K562 (cell line): ENCODE measurements around the gene MVD. TPM values are rescaled to one million over a fixed set of nuclear protein-coding genes. Genes with fewer than 3 reads are reported as not detected.
A peak's percentile ranks its signal among the peaks of the same experiment; 100 is the strongest.

Experiments used
- ATAC-seq: fragments of 200-7000 bp; cut with Tn5 transposase; 3 replicates; pipeline ENCODE4 v1.9.1; 2020; ENCODE audit warnings: moderate library complexity
- BruUV-seq: library from RNA; stranded (reverse); fragments of 400-500 nt; replicated peaks from 2 replicates; lab custom pipeline; 2021; lab: Mats Ljungman, UMichigan
- CTCF ChIA-PET: fragments of 300-600 bp; formaldehyde crosslinking; extraction: SDS; loops from one replicate; lab custom pipeline; 2021; ENCODE audit warnings: low intra/inter-chr PET ratio; lab: Yijun Ruan, JAX
- POLR2A ChIA-PET: fragments of 300-600, 350-650 bp; sonication (Branson Sonifier 250); formaldehyde crosslinking; extraction: SDS; loops from one replicate; lab custom pipeline; 2021; ENCODE audit warnings: antibody characterized with exemption, inconsistent platforms; lab: Yijun Ruan, JAX
- DNase-seq, 4 experiments: peaks; one replicate each; pipeline versions ENCODE4 v3.0.0 to v3.0.0-alpha.2; 2011 to 2018; ENCODE audit warnings: low spot score in 3 of 4, mixed read lengths in 3 of 4; ENCODE audit errors: extremely low read depth in 1 of 4
- FAIRE-seq: peaks from 2 replicates; lab custom pipeline; 2011; peaks lifted over from hg19 to GRCh38; lab: Jason Lieb, UNC
- H2AFZ ChIP-seq: 2 replicates; pipeline ENCODE4 v1.6.0; 2011; ENCODE audit warnings: low read depth, low read length, control low read depth, inconsistent platforms
- H3K27ac ChIP-seq: fragments of 200-600 bp; 3 replicates; pipeline ENCODE4 v1.8.0; 2011; ENCODE audit warnings: low read depth, mild to moderate bottlenecking, control low read depth, inconsistent platforms, low read length, moderate library complexity, mixed read lengths; ENCODE audit errors: extremely low read depth
- H3K27me3 ChIP-seq, 2 experiments: fragments of 300-600 bp in 1 of 2; 2 replicates in 1 of 2; 3 replicates in 1 of 2; pipeline versions ENCODE4 v1.6.0 to v1.8.0; 2011; ENCODE audit warnings: inconsistent platforms in 2 of 2, low read length in 2 of 2, mild to moderate bottlenecking in 1 of 2, mixed read lengths in 1 of 2, moderate library complexity in 1 of 2; ENCODE audit not compliant: control insufficient read depth in 2 of 2, insufficient read depth in 2 of 2
- H3K36me3 ChIP-seq: fragments of 300-600 bp; 3 replicates; pipeline ENCODE4 v1.8.0; 2011; ENCODE audit warnings: mild to moderate bottlenecking, low read length, inconsistent platforms; ENCODE audit not compliant: control insufficient read depth, insufficient read depth
- H3K4me1 ChIP-seq, 2 experiments: fragments of 200-600 bp in 1 of 2; replicated peaks in 1 of 2; 2 replicates in 1 of 2; 3 replicates in 1 of 2; pipeline versions ENCODE4 v1.5.1 to v1.8.0; 2011; ENCODE audit warnings: inconsistent platforms in 2 of 2, low read length in 2 of 2, mild to moderate bottlenecking in 1 of 2, mixed read lengths in 1 of 2, moderate library complexity in 1 of 2; ENCODE audit not compliant: control insufficient read depth in 2 of 2, insufficient read depth in 2 of 2
- H3K4me2 ChIP-seq: 2 replicates; pipeline ENCODE4 v1.6.1; 2011; ENCODE audit warnings: low read length, control low read depth, inconsistent platforms, mixed read lengths; ENCODE audit not compliant: insufficient read depth
- H3K4me3 ChIP-seq: fragments of 200-600 bp; sonication (generic), shearing (Covaris generic); 2 replicates; pipeline ENCODE4 v1.5.1; 2016; ENCODE audit warnings: control low read depth, inconsistent platforms
- H3K79me2 ChIP-seq: fragments of 200-600 bp; 3 replicates; pipeline ENCODE4 v1.8.0; 2011; ENCODE audit warnings: low read length, inconsistent platforms; ENCODE audit not compliant: control insufficient read depth, insufficient read depth
- H3K9ac ChIP-seq, 2 experiments: 2 replicates each; pipeline versions ENCODE4 v1.6.0 to v1.6.1; 2011; ENCODE audit warnings: low read depth in 2 of 2, low read length in 2 of 2, control low read depth in 1 of 2, inconsistent platforms in 1 of 2, mild to moderate bottlenecking in 1 of 2, mixed read lengths in 1 of 2; ENCODE audit not compliant: insufficient read depth in 1 of 2
- H3K9me1 ChIP-seq: one replicate; pipeline ENCODE4 v1.6.0; 2011; ENCODE audit warnings: inconsistent platforms, mild to moderate bottlenecking, low read length, moderate library complexity; ENCODE audit not compliant: control insufficient read depth, insufficient read depth
- H3K9me3 ChIP-seq: replicated peaks from 2 replicates; pipeline ENCODE4 v1.5.1; 2011; ENCODE audit warnings: low read depth, low read length, inconsistent platforms; ENCODE audit not compliant: control insufficient read depth, insufficient read depth
- H4K20me1 ChIP-seq: replicated peaks from 2 replicates; pipeline ENCODE4 v1.6.1; 2011; ENCODE audit warnings: low read length, inconsistent platforms, mixed read lengths; ENCODE audit not compliant: control insufficient read depth, insufficient read depth
- FOSL1 ChIP-seq: fragments of 200-800 bp; sonication (Bioruptor generic); conservative IDR thresholded peaks from 2 replicates; pipeline ENCODE4 v1.6.1; 2016; ENCODE audit warnings: missing genetic modification characterization, missing compliant biosample characterization
- HIVEP1 ChIP-seq: fragments of 250-450 bp; sonication (Bioruptor Pico); IDR thresholded peaks from 2 replicates; pipeline ENCODE4 v1.4.0; 2020; ENCODE audit warnings: mild to moderate bottlenecking
- HMG20B ChIP-seq: fragments of 250-450 bp; sonication (Bioruptor Pico); IDR thresholded peaks from 2 replicates; pipeline ENCODE4 v1.5.0; 2021; ENCODE audit warnings: mild to moderate bottlenecking
- MIER1 ChIP-seq: fragments of 450-650 bp; IDR thresholded peaks from 2 replicates; pipeline ENCODE4 v1.6.1; 2016; ENCODE audit warnings: antibody characterized with exemption, mild to moderate bottlenecking, low read depth
- MTF1 ChIP-seq: fragments of 250-450 bp; sonication (Bioruptor Pico); IDR thresholded peaks from 2 replicates; pipeline ENCODE4 v1.9.0; 2021; ENCODE audit warnings: moderate library complexity, mild to moderate bottlenecking, inconsistent platforms, borderline replicate concordance
- NFIC ChIP-seq: fragments of 450-650 bp; IDR thresholded peaks from 2 replicates; pipeline ENCODE4 v1.6.1; 2017; ENCODE audit warnings: mild to moderate bottlenecking, inconsistent platforms
- RBM22 ChIP-seq: fragments of 200-400 bp; formaldehyde crosslinking; IDR thresholded peaks from 2 replicates; pipeline ENCODE4 v1.6.1; 2018; ENCODE audit warnings: low read length, low read depth; ENCODE audit not compliant: poor library complexity, severe bottlenecking
- SMAD3 ChIP-seq: fragments of 450-650 bp; formaldehyde crosslinking; conservative IDR thresholded peaks from 2 replicates; pipeline ENCODE4 v1.4.0; 2020; ENCODE audit warnings: mild to moderate bottlenecking
- SREBF1 ChIP-seq: fragments of 150-350 bp; IDR thresholded peaks from 2 replicates; pipeline ENCODE4 v1.6.1; 2014; ENCODE audit warnings: antibody characterized with exemption, low read depth, low read length, borderline replicate concordance
- ZNF134 ChIP-seq: fragments of 250-450 bp; sonication (Bioruptor Pico); conservative IDR thresholded peaks from 2 replicates; pipeline ENCODE4 v1.4.0; 2020
- ZNF311 ChIP-seq: fragments of 250-450 bp; sonication (Bioruptor Pico); IDR thresholded peaks from 2 replicates; pipeline ENCODE4 v1.4.0; 2020; ENCODE audit warnings: mild to moderate bottlenecking, moderate library complexity
- ZNF507 ChIP-seq: conservative IDR thresholded peaks from 2 replicates; pipeline ENCODE4 v1.6.1; 2017; ENCODE audit warnings: missing genetic modification characterization, missing compliant biosample characterization
- WGBS: fragments of 100-300 bp; shearing (Covaris generic); methylation state at CpG from one replicate; pipeline ENCODE4 v1.1.6; 2016; ENCODE audit warnings: low coverage, mixed read lengths; ENCODE audit not compliant: insufficient coverage; ENCODE audit errors: missing lambda C conversion rate; 5-methylcytosine and 5-hydroxymethylcytosine counted together
- in situ Hi-C: fragments of 300-500 bp; cut with MboI; formaldehyde crosslinking; loops from 4 replicates; pipeline ENCODE4 v1.15.0; 2018; ENCODE audit warnings: inconsistent platforms, mixed read lengths
- intact Hi-C: fragments of 100-400 bp; cut with micrococcal nuclease; formaldehyde crosslinking; loops from 2 replicates; pipeline ENCODE4 v1.14.2; 2022
- polyA plus RNA-seq, 8 experiments: library from polyadenylated mRNA; depleted of rRNA in 4 of 8; stranded (reverse) in 5 of 8; unstranded in 3 of 8; fragments of >200 nt; fragmentation: Nextera tagmentation in 2 of 8; fragmentation: Illumina TruSeq in 1 of 8; extraction: Ambion mirVana in 2 of 8; extraction: Trizol in 1 of 8; gene quantifications; 2 replicates each; pipeline versions ENCODE4 v1.2.1 to v1.2.3, GENCODE V29; 2011 to 2014; ENCODE audit warnings: inconsistent platforms in 1 of 8, missing spikeins in 1 of 8
- total RNA-seq, 7 experiments: library from RNA; depleted of rRNA in 6 of 7; stranded (reverse); fragments of >200 nt in 6 of 7; fragmentation: Illumina TruSeq in 2 of 7; extraction: Trizol in 2 of 7; gene quantifications; 2 replicates each; pipeline versions ENCODE4 v1.2.1 to v1.2.3, GENCODE V29; 2011 to 2021; ENCODE audit warnings: low replicate concordance in 1 of 7

MVD gene
- total and polyA plus RNA-seq, 9 of the 15 experiments (the other 6 are each of a cell fraction or from before 2014, with no cell fraction given): 12.2 to 141 (median 45.3) TPM

- no peak for ATAC-seq
- FAIRE-seq: no peak
Observed at GRCh38 chr16:88622866-88623265, 40.0 kb downstream of the MVD start.

GRCh38 chr16:88622125-88622524, 40.8 kb downstream of the MVD start:
- intact Hi-C loops (no loop called here), in situ Hi-C loops (no loop called here)
- peaks cover 8% of the 10 kb centered on the region; the same call in 1 of the 2 replicates for H4K20me1 ChIP-seq
- peaks cover 88% of the 10 kb centered on the region for H3K36me3 ChIP-seq
- H3K9me1 ChIP-seq: peaks cover 4% of the 10 kb centered on the region
- no peak for ATAC-seq
- H3K9ac ChIP-seq: peak overlapping the region in 1 of 2 experiments; percentile 30; a peak in 1 of 4 replicates
- no TSS peak for BruUV-seq
- H3K4me2 ChIP-seq: no peak overlapping the region
- ChIA-PET POLR2A (no interaction called here), CTCF (no interaction called here)
- peaks cover 17 to 42% of the 10 kb centered on the region in 2 experiments; a peak in 4 of 5 replicates for H3K4me1 ChIP-seq
- H3K27ac ChIP-seq: no peak overlapping the region
- no peak for DNase-seq
- no peak overlapping the region for H2AFZ ChIP-seq
- no peak for FAIRE-seq
- peaks cover 31% of the 10 kb centered on the region for H3K79me2 ChIP-seq
- 95% methylated on average over 19 of the region's 19 CpGs for WGBS
- H3K4me3 ChIP-seq: no peak overlapping the region
- no peaks in the 10 kb centered on the region for H3K9me3 ChIP-seq
- TF ChIP-seq ZNF507 (tag) (no peak), ZNF311 (CRISPR knock-in tag) (no peak), NFIC (peak; percentile 66), MIER1 (no peak)
- no peaks in the 10 kb centered on the region for H3K27me3 ChIP-seq

More at GRCh38 chr16:88622866-88623265, 40.0 kb downstream of the MVD start:
- Histone ChIP-seq H3K9me1 (peaks cover 4% of the 10 kb centered on the region), H2AFZ (no peak overlapping the region), H3K9me3 (no peaks in the 10 kb centered on the region), H3K27ac (no peak overlapping the region), H3K4me3 (no peak overlapping the region), H3K9ac (no peak overlapping the region; a peak in 1 of 4 replicates), H3K79me2 (peaks cover 25% of the 10 kb centered on the region), H3K4me1 (peaks cover 10 to 40% of the 10 kb centered on the region in 2 experiments; a peak in 4 of 5 replicates), H3K27me3 (no peaks in the 10 kb centered on the region), H4K20me1 (peaks cover under 1% of the 10 kb centered on the region; the same call in 1 of the 2 replicates), H3K4me2 (no peak overlapping the region), H3K36me3 (peaks cover 91% of the 10 kb centered on the region)
- BruUV-seq: no TSS peak
- DNase-seq: no peak
- 95% methylated on average over 26 of the region's 29 CpGs for WGBS
- in situ Hi-C loops (no loop called here), intact Hi-C loops (no loop called here)
- POLR2A ChIA-PET: interaction anchor here (0.6 kb wide), 3 partner anchors 8 to 87 kb away, joined by 3 read pairs; no protein-coding TSS in a partner anchor
- CTCF ChIA-PET: no interaction called here
- TF ChIP-seq HIVEP1 (CRISPR knock-in tag) (no peak), RBM22 (peak; percentile 22), ZNF134 (CRISPR knock-in tag) (no peak), HMG20B (CRISPR knock-in tag) (no peak), MTF1 (CRISPR knock-in tag) (no peak), SREBF1 (no peak), FOSL1 (tag) (no peak), SMAD3 (no peak)
